ENCODE results near the gene MACO1. TPM values are rescaled to one million over a fixed set of nuclear protein-coding genes. Genes with fewer than 3 reads are reported as not detected.
A peak's percentile ranks its signal among the peaks of the same experiment; 100 is the strongest.
"Not testable (repeated sequence)": the region's sequence is repeated elsewhere in the genome, so short reads cannot be mapped to it uniquely, and the experiment has no call there.

The MACO1 gene
- total and polyA plus RNA-seq, 5 donors from 2014 or later: 5.0 to 20.3 (median 5.8) TPM

DNA sequence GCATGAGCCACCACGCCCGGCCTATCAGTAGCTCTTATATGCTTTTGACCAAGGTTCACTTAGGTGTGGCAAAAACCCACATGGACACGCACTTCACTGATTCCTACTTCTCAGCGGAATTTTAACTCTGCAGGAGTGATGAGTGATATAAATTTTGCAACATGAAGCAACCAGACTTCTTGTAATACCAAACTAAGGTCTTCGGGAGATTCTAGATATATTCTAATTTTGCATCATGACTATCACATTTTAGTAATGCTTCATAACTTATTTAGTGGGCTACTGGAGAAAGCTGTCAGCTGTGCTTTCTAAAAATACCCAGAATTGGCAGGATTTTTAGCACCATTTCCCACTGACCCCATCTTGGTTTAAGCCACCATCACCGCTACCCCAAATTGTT, 37.9 kb upstream of the MACO1 start:
- peaks cover 0 to 2% (median 0%) of the 10 kb centered on the region in 7 donors for H3K9me3 Mint-ChIP-seq
- H3K27ac ChIP-seq (ENCODE audit: insufficient read depth, low read length, poor library complexity, severe bottlenecking): no peak overlapping the region
- H3K4me1 ChIP-seq (ENCODE audit: control insufficient read depth, insufficient read depth, low read length, poor library complexity, severe bottlenecking): no peaks in the 10 kb centered on the region
- DNase-seq (no peak), ATAC-seq (ENCODE audit: low read depth in 2 of 2) (no peak)
- H3K9me3 ChIP-seq (ENCODE audit: control insufficient read depth in 2 of 2, low read length in 2 of 2): no peaks in the 10 kb centered on the region
- H3K36me3 ChIP-seq (ENCODE audit: control insufficient read depth, insufficient read depth, low read length): no peaks in the 10 kb centered on the region
- no peaks in the 10 kb centered on the region for H3K27me3 ChIP-seq (ENCODE audit: control insufficient read depth, insufficient read depth, low read length)
- H3K4me3 ChIP-seq (ENCODE audit: low read depth, low read length): no peak overlapping the region
- H3K4me1 Mint-ChIP-seq: no peaks in the 10 kb centered on the region
- H3K27ac Mint-ChIP-seq: no peak overlapping the region
- peaks cover 12% of the 10 kb centered on the region for H3K27me3 Mint-ChIP-seq
- no peak overlapping the region for H3K4me3 Mint-ChIP-seq
- H3K36me3 Mint-ChIP-seq: no peaks in the 10 kb centered on the region

- not testable (repeated sequence) for H3K27ac Mint-ChIP-seq
Observed at GRCh38 chr1:25397549-25397948, 33.1 kb upstream of the MACO1 start.

DNA sequence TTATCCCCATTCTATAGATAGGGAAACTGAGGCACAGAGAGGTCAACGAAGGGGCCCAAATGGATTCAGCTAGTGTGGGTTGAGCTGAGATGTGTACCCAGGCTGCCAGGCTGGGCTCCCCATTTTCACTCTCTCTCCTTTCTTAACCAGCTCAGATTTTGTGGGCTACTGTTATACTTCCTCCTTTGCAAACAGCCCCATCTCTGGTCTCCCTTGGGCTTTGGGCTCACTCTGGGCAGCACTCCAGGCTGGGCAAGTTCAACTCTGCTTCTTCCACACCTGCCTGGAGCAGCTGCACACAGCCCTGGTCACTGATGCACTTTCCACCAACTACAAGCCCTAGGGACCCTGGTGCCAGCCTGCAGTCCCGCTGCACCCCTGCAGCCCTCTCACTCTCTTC, 32.6 kb upstream of the MACO1 start:
- ATAC-seq (ENCODE audit: low read depth in 2 of 2); H3K27me3 ChIP-seq (ENCODE audit: control insufficient read depth, insufficient read depth, low read length); H3K27ac Mint-ChIP-seq; H3K27ac ChIP-seq (ENCODE audit: insufficient read depth, low read length, poor library complexity, severe bottlenecking); H3K9me3 ChIP-seq (ENCODE audit: control insufficient read depth in 2 of 2, low read length in 2 of 2); H3K36me3 ChIP-seq (ENCODE audit: control insufficient read depth, insufficient read depth, low read length); H3K4me3 Mint-ChIP-seq; DNase-seq; H3K9me3 Mint-ChIP-seq; H3K4me3 ChIP-seq (ENCODE audit: low read depth, low read length); H3K4me1 ChIP-seq (ENCODE audit: control insufficient read depth, insufficient read depth, low read length, poor library complexity, severe bottlenecking); H3K4me1 Mint-ChIP-seq; H3K36me3 Mint-ChIP-seq: not testable (repeated sequence)
- peaks cover 17% of the 10 kb centered on the region for H3K27me3 Mint-ChIP-seq

More at GRCh38 chr1:25397549-25397948, 33.1 kb upstream of the MACO1 start:
- H3K4me1 Mint-ChIP-seq; DNase-seq; H3K36me3 Mint-ChIP-seq; H3K36me3 ChIP-seq (ENCODE audit: control insufficient read depth, insufficient read depth, low read length); H3K27ac ChIP-seq (ENCODE audit: insufficient read depth, low read length, poor library complexity, severe bottlenecking); H3K4me3 ChIP-seq (ENCODE audit: low read depth, low read length); H3K9me3 Mint-ChIP-seq; H3K4me1 ChIP-seq (ENCODE audit: control insufficient read depth, insufficient read depth, low read length, poor library complexity, severe bottlenecking); H3K9me3 ChIP-seq (ENCODE audit: control insufficient read depth in 2 of 2, low read length in 2 of 2); H3K4me3 Mint-ChIP-seq; H3K27me3 ChIP-seq (ENCODE audit: control insufficient read depth, insufficient read depth, low read length); ATAC-seq (ENCODE audit: low read depth in 2 of 2): not testable (repeated sequence)
- peaks cover 17% of the 10 kb centered on the region for H3K27me3 Mint-ChIP-seq

DNA sequence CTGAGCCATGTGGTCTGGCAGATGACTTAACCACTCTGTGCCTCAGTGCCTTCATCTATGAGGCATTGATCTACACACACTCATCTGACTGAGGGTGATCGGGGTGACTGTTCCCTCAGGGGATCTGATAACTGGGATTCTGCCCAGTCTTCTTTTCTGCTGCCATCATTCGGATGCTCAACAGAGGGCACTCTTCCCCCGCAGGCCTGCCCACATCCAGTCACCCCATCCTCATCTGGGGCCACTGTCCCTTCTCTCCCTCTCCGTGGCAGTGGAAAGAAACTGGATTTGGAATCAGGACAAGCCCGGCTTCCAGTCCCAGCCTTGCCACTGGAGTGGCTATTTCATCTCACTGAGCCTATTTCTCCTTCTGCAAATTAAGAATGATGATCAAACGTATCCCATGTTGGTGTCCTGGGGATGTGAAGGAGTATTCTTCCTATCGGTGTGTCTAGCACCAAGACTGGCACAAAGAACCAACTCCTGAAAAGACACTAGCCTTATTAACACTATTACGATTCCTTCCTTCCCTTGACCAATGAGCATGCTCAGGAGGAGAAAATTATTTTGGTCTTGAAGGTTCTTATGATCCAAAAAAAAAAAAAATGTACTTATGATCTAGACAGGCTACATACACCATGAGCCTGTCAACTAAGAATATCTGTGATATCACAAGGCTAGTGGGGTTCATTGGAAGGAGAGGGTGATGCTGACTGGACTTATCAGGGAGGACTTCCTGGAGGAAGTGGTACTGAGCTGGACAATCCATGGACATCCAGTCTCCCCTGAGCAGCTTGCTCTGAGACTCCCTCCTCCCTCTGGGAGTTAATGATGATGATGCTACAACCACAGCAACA, 27.5 kb upstream of the MACO1 start:
- ATAC-seq (ENCODE audit: low read depth in 2 of 2) (peak in 1 of 2 donors; percentile 60), DNase-seq (peak in 1 of 3 donors; percentile 19)
- H3K4me3 ChIP-seq (ENCODE audit: low read depth, low read length); H3K36me3 ChIP-seq (ENCODE audit: control insufficient read depth, insufficient read depth, low read length); H3K4me1 ChIP-seq (ENCODE audit: control insufficient read depth, insufficient read depth, low read length, poor library complexity, severe bottlenecking); H3K36me3 Mint-ChIP-seq; H3K9me3 ChIP-seq (ENCODE audit: control insufficient read depth in 2 of 2, low read length in 2 of 2); H3K9me3 Mint-ChIP-seq; H3K4me3 Mint-ChIP-seq; H3K27ac ChIP-seq (ENCODE audit: insufficient read depth, low read length, poor library complexity, severe bottlenecking); H3K4me1 Mint-ChIP-seq; H3K27me3 ChIP-seq (ENCODE audit: control insufficient read depth, insufficient read depth, low read length): not testable (repeated sequence)
- Mint-ChIP-seq H3K27ac (peak overlapping the region in 1 of 3 donors; percentile 53), H3K27me3 (peaks cover 11% of the 10 kb centered on the region)

DNA sequence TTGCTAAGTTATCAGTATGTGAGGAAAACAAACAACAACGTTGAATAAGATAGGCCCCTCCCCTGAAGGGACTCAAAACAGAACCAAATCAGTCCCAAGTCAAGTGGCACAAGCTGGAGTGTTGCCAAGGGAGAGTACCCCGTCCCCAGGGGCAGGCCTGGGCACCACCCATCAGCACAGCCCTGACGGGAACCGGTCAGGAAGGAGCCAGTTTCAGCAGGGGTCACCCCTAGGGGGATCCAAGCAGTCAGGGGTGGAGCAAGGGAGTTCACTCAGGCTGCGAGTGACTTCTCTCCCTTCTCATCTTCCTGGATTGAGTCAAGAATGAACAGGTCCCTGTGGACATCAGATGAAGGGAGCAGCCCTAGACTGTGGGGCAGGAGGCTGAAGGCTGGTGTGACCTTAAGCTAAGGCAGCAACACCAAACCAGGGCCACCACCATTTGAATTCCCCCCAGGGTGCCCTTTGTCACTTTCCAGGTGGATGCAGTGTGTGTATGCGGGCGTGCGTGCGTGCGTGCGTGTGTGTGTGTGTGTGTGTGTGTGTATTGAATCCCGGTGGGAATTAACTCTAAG, 24.9 kb upstream of the MACO1 start:
- not testable (repeated sequence) for H3K4me1 ChIP-seq (ENCODE audit: control insufficient read depth, insufficient read depth, low read length, poor library complexity, severe bottlenecking); ATAC-seq (ENCODE audit: low read depth in 2 of 2); H3K4me3 Mint-ChIP-seq; H3K36me3 ChIP-seq (ENCODE audit: control insufficient read depth, insufficient read depth, low read length); H3K4me3 ChIP-seq (ENCODE audit: low read depth, low read length); H3K9me3 Mint-ChIP-seq; H3K27me3 Mint-ChIP-seq; H3K9me3 ChIP-seq (ENCODE audit: control insufficient read depth in 2 of 2, low read length in 2 of 2); H3K36me3 Mint-ChIP-seq; H3K27ac Mint-ChIP-seq; H3K27ac ChIP-seq (ENCODE audit: insufficient read depth, low read length, poor library complexity, severe bottlenecking); H3K4me1 Mint-ChIP-seq; H3K27me3 ChIP-seq (ENCODE audit: control insufficient read depth, insufficient read depth, low read length); DNase-seq

DNA sequence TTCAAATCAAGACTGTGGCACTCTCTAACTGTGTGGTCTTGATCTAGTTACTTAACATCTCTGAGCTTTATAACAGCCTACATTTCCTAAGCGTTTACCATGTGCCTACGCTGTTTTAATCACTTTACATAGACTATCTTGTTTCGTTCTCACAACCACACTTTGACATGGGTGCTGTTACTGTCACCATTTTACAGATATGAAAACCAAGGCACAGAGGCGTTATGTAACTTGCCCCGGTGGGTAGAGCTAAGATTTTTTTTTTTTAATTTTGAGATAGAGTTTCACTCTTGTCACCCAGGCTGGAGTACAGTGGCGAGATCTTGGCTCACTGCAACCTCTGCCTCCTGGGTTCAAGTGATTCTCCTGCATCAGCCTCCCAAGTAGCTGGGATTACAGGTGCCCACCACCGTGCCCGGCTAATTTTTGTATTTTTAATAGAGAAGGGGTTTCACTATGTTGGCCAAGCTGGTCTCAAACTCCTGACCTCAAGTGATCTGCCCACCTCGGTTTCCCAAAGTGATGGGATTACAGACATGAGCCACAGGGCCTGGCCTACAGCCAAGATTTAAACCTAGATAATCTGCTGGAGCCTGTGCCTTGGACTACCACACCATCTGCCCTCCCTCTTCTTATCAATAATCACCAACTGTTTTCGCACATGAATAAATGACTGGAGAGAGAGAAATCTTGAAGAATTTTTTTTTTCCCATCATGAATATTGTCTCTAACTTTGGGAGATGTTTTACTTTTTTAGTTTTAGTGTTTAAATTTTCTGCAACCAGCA, 20.9 kb upstream of the MACO1 start:
- H3K27ac Mint-ChIP-seq: not testable (repeated sequence)

DNA sequence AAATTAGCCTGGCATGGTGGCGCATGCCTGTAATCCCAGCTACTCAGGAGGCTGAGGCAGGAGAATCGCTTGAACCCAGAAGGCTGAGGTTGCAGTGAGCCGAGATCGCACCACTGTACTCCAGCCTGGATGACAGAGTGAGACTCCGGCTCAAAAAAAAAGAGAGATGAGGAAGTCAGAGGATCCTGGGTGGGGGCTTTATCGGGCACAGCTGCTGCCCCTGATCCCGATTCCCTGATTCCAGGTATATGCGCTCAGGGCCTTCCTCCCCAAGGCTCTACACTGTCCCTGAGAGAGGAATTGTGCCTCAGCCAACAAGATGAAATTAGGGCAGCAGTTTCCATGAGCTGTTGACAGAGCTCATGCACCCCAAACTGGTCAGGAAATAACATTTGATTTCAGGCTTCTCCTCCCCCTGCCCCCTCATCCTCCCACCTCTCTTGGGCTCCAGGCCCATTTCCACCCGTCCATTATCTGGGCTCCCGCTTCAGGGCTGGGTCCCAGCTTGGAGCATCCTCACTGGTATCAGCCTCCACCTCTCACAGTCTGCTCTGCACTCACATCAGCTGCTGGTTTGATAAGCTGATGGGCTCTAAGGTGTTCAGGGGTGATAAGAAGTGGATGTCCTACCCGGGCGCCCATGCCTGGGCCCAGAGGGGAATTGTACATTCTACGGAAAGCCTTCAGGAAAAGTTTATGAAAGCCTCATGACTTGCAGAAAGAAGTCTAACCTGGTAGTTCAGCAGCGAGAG, 17.6 kb upstream of the MACO1 start:
- not testable (repeated sequence) for H3K4me3 ChIP-seq (ENCODE audit: low read depth, low read length); H3K4me3 Mint-ChIP-seq; H3K27ac ChIP-seq (ENCODE audit: insufficient read depth, low read length, poor library complexity, severe bottlenecking); H3K27me3 Mint-ChIP-seq; DNase-seq; ATAC-seq (ENCODE audit: low read depth in 2 of 2); H3K9me3 ChIP-seq (ENCODE audit: control insufficient read depth in 2 of 2, low read length in 2 of 2); H3K4me1 Mint-ChIP-seq; H3K9me3 Mint-ChIP-seq; H3K27me3 ChIP-seq (ENCODE audit: control insufficient read depth, insufficient read depth, low read length); H3K4me1 ChIP-seq (ENCODE audit: control insufficient read depth, insufficient read depth, low read length, poor library complexity, severe bottlenecking); H3K36me3 Mint-ChIP-seq; H3K27ac Mint-ChIP-seq; H3K36me3 ChIP-seq (ENCODE audit: control insufficient read depth, insufficient read depth, low read length)

More for the DNA sequence above, 20.9 kb upstream of the MACO1 start:
- not testable (repeated sequence) for H3K27me3 Mint-ChIP-seq; H3K4me3 ChIP-seq (ENCODE audit: low read depth, low read length); DNase-seq; H3K27me3 ChIP-seq (ENCODE audit: control insufficient read depth, insufficient read depth, low read length); ATAC-seq (ENCODE audit: low read depth in 2 of 2); H3K9me3 ChIP-seq (ENCODE audit: control insufficient read depth in 2 of 2, low read length in 2 of 2); H3K36me3 Mint-ChIP-seq; H3K4me1 ChIP-seq (ENCODE audit: control insufficient read depth, insufficient read depth, low read length, poor library complexity, severe bottlenecking); H3K9me3 Mint-ChIP-seq; H3K4me1 Mint-ChIP-seq; H3K36me3 ChIP-seq (ENCODE audit: control insufficient read depth, insufficient read depth, low read length); H3K27ac ChIP-seq (ENCODE audit: insufficient read depth, low read length, poor library complexity, severe bottlenecking)
- H3K4me3 Mint-ChIP-seq: peak overlapping the region in 1 of 4 donors; percentile 11

Data from CD4-positive, CD25-positive, alpha-beta regulatory T cell (primary cell).